CD1c-positive myeloid dendritic cell (primary cell): ENCODE measurements around the gene PIKFYVE.
"Not testable (repeated sequence)": the region's sequence is repeated elsewhere in the genome, so short reads cannot be mapped to it uniquely, and the experiment has no call there.

Experiments
- DNase-seq: peaks from one replicate; pipeline ENCODE4 v3.0.0-alpha.2; 2016; ENCODE audit errors: extremely low spot score

Gene PIKFYVE

GRCh38 chr2:208358758-208359631, 92.9 kb downstream of the PIKFYVE start:
- no peak for DNase-seq

GRCh38 chr2:208359632-208359986, 93.6 kb downstream of the PIKFYVE start:
- DNase-seq, result peak; percentile 15

- DNase-seq, result no peak
Observed at GRCh38 chr2:208360259-208361076, 94.4 kb downstream of the PIKFYVE start.

- DNase-seq, result no peak
Observed at GRCh38 chr2:208361077-208361441, 95.0 kb downstream of the PIKFYVE start.

- no peak for DNase-seq
Observed at GRCh38 chr2:208363485-208363884, 97.4 kb downstream of the PIKFYVE start.

GRCh38 chr2:208366215-208367127, 100.4 kb downstream of the PIKFYVE start:
- peak; percentile 75 for DNase-seq

- no peak for DNase-seq
Observed at GRCh38 chr2:208369091-208369490, 103.0 kb downstream of the PIKFYVE start.

GRCh38 chr2:208370881-208371633, 105.0 kb downstream of the PIKFYVE start:
- no peak for DNase-seq

GRCh38 chr2:208371634-208371935, 105.5 kb downstream of the PIKFYVE start:
- no peak for DNase-seq

GRCh38 chr2:208373460-208374089, 107.5 kb downstream of the PIKFYVE start:
- DNase-seq, result peak; percentile 60

GRCh38 chr2:208375491-208376068, 109.5 kb downstream of the PIKFYVE start:
- no peak for DNase-seq

- DNase-seq, result not testable (repeated sequence)
Observed at GRCh38 chr2:208377344-208377860, 111.3 kb downstream of the PIKFYVE start.

- no peak for DNase-seq
Observed at GRCh38 chr2:208379192-208379591, 113.1 kb downstream of the PIKFYVE start.

- DNase-seq, result no peak
Observed at GRCh38 chr2:208384637-208385036, 118.6 kb downstream of the PIKFYVE start.

GRCh38 chr2:208386541-208386940, 120.5 kb downstream of the PIKFYVE start:
- DNase-seq, result peak; percentile 34

GRCh38 chr2:208389940-208390339, 123.9 kb downstream of the PIKFYVE start:
- DNase-seq, result no peak

- no peak for DNase-seq
Observed at GRCh38 chr2:208392300-208392699, 126.2 kb downstream of the PIKFYVE start.

- not testable (repeated sequence) for DNase-seq
Observed at GRCh38 chr2:208396796-208397195, 130.7 kb downstream of the PIKFYVE start.

GRCh38 chr2:208399201-208399600, 133.1 kb downstream of the PIKFYVE start:
- DNase-seq, result no peak
